GM12892 (cell line): Measurements from ENCODE around the gene LMCD1.

Experiments used
- POLR2A ChIP-seq: IDR thresholded peaks from 2 replicates; pipeline ENCODE4 v1.6.1; 2011; ENCODE audit warnings: low read depth, low read length, control low read depth
- TAF1 ChIP-seq: IDR thresholded peaks from 2 replicates; pipeline ENCODE4 v1.6.1; 2011; ENCODE audit warnings: low read depth, mild to moderate bottlenecking, control low read depth, low read length, borderline replicate concordance

DNA sequence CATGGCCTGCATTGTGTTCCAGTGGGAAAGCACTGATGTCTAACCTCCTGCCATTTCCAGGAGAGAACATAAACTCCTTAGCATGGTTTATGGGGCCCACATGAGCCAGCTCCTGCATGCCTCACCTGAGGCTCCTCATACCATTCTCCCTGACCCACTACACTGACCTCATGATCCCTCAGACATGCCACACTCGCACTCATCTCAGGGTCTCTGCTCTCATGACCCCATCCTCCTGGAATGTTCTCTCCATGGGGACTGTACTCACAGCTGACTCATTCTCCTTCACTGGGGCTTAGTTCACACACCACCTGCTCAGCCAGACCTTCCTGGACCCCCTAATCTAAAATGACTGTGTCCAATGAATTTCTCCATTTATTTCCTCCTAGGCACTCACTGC lies 4.0 kb upstream of the LMCD1 start:
- no peak for TF ChIP-seq POLR2A
- TF ChIP-seq TAF1, result no peak
